T-helper 1 cell treated with Interleukin-12 subunit alpha and Interleukin-12 subunit beta and Interleukin-4 antibody, amounts not matched to agents 30 μg/mL and 1 μg/mL, for 36 hours (primary cell): Measurements from ENCODE around the gene PDE6A.

Source experiments
- H3K27ac Mint-ChIP-seq: one replicate; pipeline ENCODE4 v1.8.0; 2021; ENCODE audit warnings: mild to moderate bottlenecking, mixed read lengths
- H3K27me3 Mint-ChIP-seq: one replicate; pipeline ENCODE4 v1.8.0; 2021; ENCODE audit warnings: low read depth, mixed read lengths
- H3K36me3 Mint-ChIP-seq: one replicate; pipeline ENCODE4 v1.8.0; 2021; ENCODE audit warnings: low read depth, mixed read lengths
- H3K4me1 Mint-ChIP-seq: one replicate; pipeline ENCODE4 v1.8.0; 2021; ENCODE audit warnings: low read depth, mixed read lengths
- H3K4me3 Mint-ChIP-seq: one replicate; pipeline ENCODE4 v1.8.0; 2021; ENCODE audit warnings: mild to moderate bottlenecking, moderate library complexity, mixed read lengths
- H3K9me3 Mint-ChIP-seq: one replicate; pipeline ENCODE4 v1.8.0; 2021; ENCODE audit warnings: mixed read lengths

PDE6A gene

DNA sequence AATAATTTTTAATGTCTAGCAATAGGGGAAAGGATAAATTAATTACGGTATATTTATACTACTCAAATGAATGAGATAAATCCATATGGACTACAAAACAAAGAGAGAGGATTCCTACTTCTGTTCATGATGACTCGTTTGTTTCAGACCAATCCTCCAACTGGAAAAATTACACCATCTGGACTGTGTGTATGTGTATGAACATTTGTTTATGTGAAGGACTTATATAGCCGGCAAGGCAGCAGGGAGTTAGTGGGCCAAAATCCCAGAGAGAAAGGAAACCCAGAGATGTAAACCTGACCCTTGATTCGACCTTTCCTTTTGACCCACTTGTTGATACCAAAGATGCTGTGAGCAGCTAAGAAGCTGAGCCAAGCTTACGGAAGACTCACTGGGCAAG, 20.1 kb downstream of the PDE6A start:
- no peak overlapping the region for H3K4me3 Mint-ChIP-seq

DNA sequence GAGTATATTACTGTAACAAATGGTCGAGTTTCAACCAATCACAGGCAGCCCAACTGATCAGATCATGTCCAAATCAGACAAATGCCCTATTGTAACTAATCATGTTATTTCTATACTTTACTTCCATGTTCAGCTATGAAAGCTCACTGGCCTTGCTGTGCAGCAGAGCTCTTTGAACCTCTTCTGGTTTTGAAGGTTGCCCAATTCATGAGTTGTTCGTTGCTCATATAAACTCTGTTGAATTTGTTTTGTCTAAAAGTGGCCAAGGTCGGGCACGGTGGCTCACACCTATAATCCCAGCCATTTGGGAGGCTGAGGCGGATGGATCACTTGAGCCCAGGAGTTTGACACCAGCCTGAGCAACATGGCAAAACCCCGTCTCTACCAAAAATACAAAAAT, 21.6 kb downstream of the PDE6A start:
- Mint-ChIP-seq H3K27me3 (peaks cover 7% of the 10 kb centered on the region), H3K9me3 (no peaks in the 10 kb centered on the region), H3K27ac (no peak overlapping the region), H3K36me3 (no peaks in the 10 kb centered on the region), H3K4me1 (no peaks in the 10 kb centered on the region), H3K4me3 (no peak overlapping the region)

More for the DNA sequence above, 20.1 kb downstream of the PDE6A start:
- no peaks in the 10 kb centered on the region for H3K36me3 Mint-ChIP-seq
- no peaks in the 10 kb centered on the region for H3K4me1 Mint-ChIP-seq
- H3K27ac Mint-ChIP-seq, result no peak overlapping the region
- H3K27me3 Mint-ChIP-seq, result peaks cover 10% of the 10 kb centered on the region
- no peaks in the 10 kb centered on the region for H3K9me3 Mint-ChIP-seq

DNA sequence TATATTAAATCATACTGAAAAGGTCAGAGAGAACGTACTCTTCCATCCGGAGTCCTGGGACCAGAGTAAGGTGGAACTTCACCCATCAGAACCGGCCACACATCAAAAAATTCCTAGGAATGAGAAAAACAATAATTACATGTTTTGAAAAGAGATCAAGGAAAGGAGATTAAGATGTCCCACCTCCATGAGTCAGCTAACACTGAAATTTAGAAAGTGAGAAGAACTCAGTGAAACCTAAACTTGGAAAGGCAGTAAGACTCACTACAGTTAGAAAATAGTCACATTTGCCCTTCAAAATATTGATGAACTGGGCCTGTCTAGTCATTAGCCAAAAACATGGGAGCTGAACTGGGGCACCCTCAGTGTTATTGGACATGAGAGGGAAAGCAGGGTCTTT, 23.0 kb downstream of the PDE6A start:
- Mint-ChIP-seq H3K4me1 (no peaks in the 10 kb centered on the region), H3K27me3 (peaks cover 10% of the 10 kb centered on the region), H3K36me3 (no peaks in the 10 kb centered on the region), H3K27ac (no peak overlapping the region), H3K9me3 (no peaks in the 10 kb centered on the region), H3K4me3 (no peak overlapping the region)

DNA sequence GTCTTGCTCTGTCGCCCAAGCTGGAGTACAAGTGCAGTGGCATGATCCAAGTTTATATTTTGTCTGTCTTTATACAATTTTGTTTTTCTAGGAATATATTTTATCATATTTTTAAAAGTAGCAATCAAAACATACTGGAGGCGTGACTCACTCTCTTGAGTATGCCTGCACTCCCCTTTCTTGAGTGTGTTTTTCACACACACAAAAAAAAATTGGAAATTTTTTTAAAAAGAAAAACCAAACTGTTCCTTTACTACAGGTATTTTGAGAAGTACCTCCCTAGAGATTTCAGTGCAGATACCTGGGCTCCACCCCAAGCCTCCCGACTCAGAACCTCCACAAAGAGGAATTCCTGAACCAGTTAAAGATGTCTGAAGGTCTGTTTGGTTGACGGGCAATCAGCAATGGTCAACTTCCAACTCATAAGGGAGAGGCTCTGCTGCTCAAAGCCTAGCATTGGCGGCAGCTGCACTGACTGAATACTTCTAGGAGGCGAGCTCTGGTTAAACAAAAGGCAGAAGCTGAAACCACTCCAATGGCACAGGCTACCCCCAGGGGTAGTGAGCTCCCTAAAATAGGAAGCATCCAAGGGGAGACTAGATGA, 27.4 kb downstream of the PDE6A start:
- Mint-ChIP-seq H3K27ac (no peak overlapping the region), H3K27me3 (peaks cover 10% of the 10 kb centered on the region), H3K4me3 (no peak overlapping the region), H3K36me3 (no peaks in the 10 kb centered on the region), H3K9me3 (no peaks in the 10 kb centered on the region), H3K4me1 (peaks cover 2% of the 10 kb centered on the region)

DNA sequence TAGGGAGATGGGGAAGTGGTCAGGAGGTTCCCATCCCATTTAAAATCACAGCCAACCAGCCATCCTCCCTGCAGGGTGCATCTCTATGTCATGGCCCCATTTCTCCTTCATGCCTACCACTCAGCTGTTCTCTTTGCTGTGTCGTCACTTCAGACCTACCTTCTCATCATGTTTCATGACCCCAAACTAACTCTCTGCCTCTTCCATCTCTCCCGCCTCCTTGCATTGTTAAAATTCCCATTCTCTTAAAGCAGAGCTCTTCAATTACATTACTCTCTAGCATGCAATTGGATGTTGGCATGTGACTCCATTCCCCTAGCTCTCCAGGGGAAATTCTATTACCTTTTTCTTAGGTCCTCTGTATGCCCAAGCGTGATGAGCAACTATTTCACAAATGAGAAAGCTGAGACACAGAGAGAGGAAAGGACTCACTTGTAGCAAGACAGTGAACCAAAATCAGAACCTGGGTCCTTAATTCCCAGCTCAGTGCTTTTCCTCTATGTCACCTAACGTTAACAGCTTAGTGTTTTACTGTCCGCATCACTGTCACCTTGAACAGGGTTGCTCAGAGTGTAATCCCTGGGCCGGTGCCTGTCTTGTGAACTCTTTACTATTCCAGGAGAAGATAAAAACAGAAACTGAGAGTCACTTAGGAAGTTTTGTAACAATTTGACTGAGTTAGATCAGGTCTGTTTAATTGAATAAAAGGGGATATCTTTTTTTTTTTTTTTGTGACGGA, 28.1 kb downstream of the PDE6A start:
- no peaks in the 10 kb centered on the region for H3K36me3 Mint-ChIP-seq
- peaks cover 13% of the 10 kb centered on the region for H3K27me3 Mint-ChIP-seq
- H3K9me3 Mint-ChIP-seq, result no peaks in the 10 kb centered on the region
- H3K4me3 Mint-ChIP-seq, result no peak overlapping the region
- no peak overlapping the region for H3K27ac Mint-ChIP-seq
- peaks cover 2% of the 10 kb centered on the region for H3K4me1 Mint-ChIP-seq

DNA sequence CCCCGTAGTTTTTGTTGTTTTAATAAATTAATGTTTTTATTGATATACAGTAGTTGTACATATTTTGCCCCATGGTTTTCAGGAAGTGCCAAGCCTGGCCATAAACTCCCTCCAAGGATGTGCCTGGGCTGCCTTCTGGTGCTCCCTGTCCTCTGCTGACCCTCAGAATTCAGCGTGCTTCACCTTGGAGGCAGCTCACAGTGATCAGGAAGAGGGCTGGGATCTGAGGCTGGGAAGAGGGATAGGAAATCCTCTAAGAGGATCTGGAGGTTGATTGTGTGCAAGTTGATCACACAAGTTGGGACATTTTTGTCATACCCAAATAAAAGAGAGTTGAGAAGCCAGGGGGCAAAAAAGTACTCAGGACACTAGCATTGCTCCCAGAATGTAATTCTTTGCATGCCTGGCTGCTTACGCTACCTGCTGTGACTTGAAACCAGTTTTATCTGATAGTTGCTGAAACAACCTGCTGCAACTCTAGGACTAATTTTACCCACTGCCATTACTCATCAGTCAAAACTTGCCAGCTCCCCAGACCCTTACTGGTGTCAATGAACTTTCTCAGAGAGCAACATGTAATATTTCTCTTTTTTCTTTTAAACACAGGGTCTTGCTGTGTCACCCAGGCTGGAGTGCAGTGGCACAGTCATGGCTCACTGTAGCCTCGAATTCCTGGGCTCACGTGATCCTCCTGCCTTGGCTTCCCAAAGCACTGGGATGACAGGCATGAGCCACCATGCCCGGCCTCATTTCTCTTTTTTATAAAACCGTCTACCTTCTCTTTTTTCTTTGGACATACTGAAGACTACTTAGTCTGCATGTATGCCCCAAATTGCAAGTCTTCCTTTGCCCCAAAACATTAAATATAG, 29.0 kb downstream of the PDE6A start:
- H3K36me3 Mint-ChIP-seq, result no peaks in the 10 kb centered on the region
- H3K4me1 Mint-ChIP-seq, result peaks cover 2% of the 10 kb centered on the region
- peaks cover 8% of the 10 kb centered on the region for H3K27me3 Mint-ChIP-seq
- H3K27ac Mint-ChIP-seq, result no peak overlapping the region
- H3K4me3 Mint-ChIP-seq, result no peak overlapping the region
- H3K9me3 Mint-ChIP-seq, result no peaks in the 10 kb centered on the region

DNA sequence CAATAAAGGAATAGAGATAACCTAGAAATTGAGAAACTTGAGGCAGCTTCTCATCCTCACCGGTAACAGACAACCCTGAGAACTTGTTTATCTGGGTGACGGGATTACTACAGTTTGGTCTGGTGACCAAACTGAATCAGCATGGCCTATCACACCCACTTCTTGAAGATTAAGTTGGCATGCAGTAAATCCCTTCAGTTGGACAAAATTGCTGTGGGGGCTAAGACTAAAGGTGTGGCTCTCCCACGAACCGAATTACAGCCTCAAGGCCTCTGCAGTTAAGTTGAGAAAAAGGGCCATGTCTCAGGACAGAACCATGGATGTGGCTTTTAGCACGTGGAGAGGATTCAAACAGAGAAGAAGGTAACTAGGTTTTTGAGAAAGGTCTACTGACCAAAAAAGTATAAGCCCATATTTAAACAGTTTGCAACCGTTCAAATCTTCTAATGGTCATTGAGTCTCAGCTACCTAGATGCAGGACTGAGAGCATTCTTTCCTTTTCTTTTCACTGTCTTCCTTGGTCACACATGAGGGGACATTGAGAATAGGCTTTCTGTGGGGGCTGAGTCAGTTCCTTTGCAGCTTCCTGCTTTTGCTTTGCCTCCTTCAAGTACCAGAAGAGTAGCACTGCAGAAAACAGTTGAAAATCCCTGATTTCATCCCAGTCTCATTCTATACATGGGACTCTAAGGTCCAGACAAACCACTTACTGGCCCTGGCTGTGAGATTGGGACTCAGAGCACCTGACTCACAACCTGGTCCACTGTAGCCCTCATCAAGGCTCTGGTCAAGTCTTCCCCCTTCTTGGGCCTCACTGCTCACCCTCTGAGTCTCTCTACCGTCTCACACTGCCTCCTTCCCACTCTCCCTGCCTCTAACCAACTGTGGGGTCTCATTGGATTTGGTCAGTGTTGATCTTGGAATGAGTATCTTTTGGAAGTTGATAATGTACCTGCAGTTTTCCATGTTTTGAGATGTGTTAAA, 30.9 kb downstream of the PDE6A start:
- no peak overlapping the region for H3K27ac Mint-ChIP-seq
- peaks cover 21% of the 10 kb centered on the region for H3K27me3 Mint-ChIP-seq
- no peaks in the 10 kb centered on the region for H3K36me3 Mint-ChIP-seq
- no peak overlapping the region for H3K4me3 Mint-ChIP-seq
- no peaks in the 10 kb centered on the region for H3K9me3 Mint-ChIP-seq
- H3K4me1 Mint-ChIP-seq, result peaks cover 2% of the 10 kb centered on the region

DNA sequence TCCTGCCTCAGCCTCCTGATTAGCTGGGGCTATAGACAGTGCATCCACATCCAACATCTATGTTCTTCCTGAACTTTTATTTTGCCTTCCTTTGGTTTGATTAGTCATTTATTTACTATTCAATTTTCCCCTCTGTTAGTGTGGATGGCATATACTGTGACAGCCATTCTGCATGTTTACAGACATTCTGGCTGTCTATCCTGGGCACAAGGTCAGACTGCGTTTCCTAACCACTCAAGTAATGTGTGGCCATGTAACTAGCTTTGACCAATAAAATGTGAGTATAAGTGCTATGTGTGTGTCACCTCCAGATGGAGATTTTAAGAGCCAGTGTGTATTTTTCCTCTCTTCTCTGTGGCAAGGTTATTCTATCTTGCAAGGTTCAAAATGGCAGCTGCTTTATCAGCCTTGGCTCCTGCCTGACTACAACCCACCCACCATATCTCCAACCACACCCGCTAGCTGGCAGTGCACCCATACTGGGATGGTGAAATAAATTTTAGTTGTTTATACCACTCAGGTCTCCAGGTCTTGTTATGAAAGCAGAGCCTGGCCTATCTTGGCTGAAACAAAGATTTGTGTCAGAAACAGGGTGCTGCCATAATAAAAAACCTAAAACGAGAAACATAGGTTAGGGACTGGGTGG, 32.2 kb downstream of the PDE6A start:
- Mint-ChIP-seq H3K4me1 (peaks cover 2% of the 10 kb centered on the region), H3K27ac (no peak overlapping the region), H3K4me3 (no peak overlapping the region), H3K27me3 (peaks cover 22% of the 10 kb centered on the region), H3K9me3 (no peaks in the 10 kb centered on the region), H3K36me3 (no peaks in the 10 kb centered on the region)

DNA sequence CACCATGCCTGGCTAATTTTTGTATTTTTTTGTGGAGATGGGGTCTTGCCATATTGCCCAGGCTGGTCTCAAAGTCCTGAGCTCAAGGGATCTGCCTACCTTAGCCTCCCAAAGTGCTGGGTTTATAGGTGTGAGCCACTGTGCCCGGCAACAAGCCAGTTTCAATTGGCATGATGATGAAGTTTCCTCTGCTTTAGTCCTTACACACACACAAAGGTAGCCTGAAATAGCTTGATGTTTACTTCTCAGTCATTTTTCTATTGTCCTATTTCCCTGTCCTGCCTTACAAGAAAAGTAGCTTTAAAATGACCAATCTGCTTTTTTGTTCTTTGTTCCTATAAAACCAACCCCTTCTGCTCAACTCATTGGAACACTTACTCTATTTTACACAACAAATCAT, 33.6 kb downstream of the PDE6A start:
- Mint-ChIP-seq H3K27ac (no peak overlapping the region), H3K27me3 (peaks cover 22% of the 10 kb centered on the region), H3K9me3 (no peaks in the 10 kb centered on the region), H3K4me1 (peaks cover 2% of the 10 kb centered on the region), H3K4me3 (no peak overlapping the region), H3K36me3 (no peaks in the 10 kb centered on the region)

DNA sequence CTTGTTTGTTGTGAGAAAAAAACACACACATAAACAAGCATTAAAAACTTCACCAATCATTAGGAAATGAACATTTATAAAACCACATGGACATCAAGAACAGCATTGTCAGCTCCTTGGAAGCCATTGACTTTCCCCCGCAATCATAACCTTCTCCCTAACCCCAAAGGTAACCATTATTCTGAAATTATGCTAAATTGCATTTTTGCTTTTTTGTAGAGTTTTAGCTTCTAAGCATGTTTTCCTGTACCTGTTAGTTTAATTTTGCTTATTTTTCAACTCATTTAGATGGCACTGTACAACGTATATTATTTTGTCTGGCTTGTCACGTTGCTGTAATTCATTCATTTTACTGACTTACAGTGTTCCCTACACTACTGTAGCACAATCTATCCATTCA, 36.8 kb downstream of the PDE6A start:
- Mint-ChIP-seq H3K4me1 (peaks cover 3% of the 10 kb centered on the region), H3K9me3 (no peaks in the 10 kb centered on the region), H3K36me3 (no peaks in the 10 kb centered on the region), H3K4me3 (no peak overlapping the region), H3K27me3 (peaks cover 22% of the 10 kb centered on the region), H3K27ac (no peak overlapping the region)

DNA sequence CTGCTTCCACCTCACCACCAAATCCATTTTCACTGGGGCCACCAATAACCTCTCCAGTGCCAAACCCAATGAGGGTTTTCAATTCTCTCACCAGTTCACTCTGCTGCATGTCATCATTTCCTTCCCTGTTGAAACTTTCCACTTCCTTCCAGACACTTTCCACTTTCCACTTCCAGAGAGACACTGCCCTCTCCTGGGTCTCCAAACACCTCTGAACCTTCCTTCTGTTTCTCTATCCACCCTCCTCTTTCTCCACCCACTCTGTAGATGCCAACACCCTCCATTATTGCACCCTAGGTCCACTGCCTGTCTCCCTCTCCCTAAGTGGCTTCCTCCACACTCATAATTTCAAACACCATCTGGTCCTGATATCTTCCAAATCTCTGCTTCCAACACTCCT, 39.6 kb downstream of the PDE6A start:
- Mint-ChIP-seq H3K36me3 (no peaks in the 10 kb centered on the region), H3K27me3 (peaks cover 15% of the 10 kb centered on the region), H3K4me1 (peaks cover 10% of the 10 kb centered on the region), H3K4me3 (no peak overlapping the region), H3K27ac (no peak overlapping the region), H3K9me3 (no peaks in the 10 kb centered on the region)

DNA sequence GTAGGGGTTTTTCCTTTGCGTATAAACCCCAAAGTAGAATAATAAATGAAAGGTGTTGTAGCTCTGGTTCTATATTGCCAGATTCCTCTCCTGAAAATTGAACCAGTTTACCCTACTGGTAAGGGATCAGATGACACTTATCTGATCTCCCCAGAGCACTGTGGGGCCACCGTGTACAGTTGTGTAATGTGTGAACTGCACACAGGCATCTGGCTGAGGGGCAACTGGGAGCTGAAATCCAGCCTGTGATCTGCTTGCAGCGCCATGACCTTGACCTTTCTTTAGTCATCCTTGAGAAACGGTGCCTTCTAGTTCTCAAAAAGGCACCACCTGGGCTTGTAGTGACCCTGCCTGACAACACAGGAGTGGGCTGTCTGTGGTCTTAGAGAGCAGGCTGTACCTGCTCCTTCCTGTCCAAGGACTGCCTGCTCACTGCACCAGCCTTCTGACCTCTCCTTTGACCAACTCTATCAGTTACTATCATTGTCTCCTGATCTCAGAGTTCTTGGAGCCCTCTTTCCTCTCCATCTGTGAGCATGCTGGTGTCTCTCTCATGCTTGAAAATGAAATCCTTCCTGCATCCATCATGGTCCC, 40.2 kb downstream of the PDE6A start:
- no peaks in the 10 kb centered on the region for H3K36me3 Mint-ChIP-seq
- no peak overlapping the region for H3K27ac Mint-ChIP-seq
- H3K4me3 Mint-ChIP-seq, result no peak overlapping the region
- peaks cover 10% of the 10 kb centered on the region for H3K4me1 Mint-ChIP-seq
- H3K9me3 Mint-ChIP-seq, result no peaks in the 10 kb centered on the region
- peaks cover 12% of the 10 kb centered on the region for H3K27me3 Mint-ChIP-seq

DNA sequence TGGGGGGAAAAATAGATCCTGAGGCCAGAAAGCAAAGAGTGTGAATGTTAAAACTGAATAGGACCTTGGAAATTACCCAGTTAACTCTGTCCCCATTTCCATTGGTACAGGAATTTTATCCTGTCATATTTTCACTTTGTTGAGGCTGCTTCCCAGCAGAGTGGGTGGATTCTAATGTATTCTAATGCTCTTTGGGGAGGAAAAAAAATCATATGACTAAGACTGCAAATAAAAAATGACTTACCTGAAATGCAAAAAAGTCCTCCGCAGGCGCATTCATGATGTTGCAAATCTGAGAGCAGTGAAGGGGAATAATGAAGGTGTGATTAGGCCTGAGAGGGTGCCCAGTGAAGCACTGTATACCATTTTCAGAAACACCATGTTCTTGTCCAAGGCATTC, 41.2 kb downstream of the PDE6A start:
- Mint-ChIP-seq H3K4me3 (no peak overlapping the region), H3K36me3 (no peaks in the 10 kb centered on the region), H3K27me3 (peaks cover 7% of the 10 kb centered on the region), H3K4me1 (peaks cover 10% of the 10 kb centered on the region), H3K27ac (no peak overlapping the region), H3K9me3 (no peaks in the 10 kb centered on the region)
